Measurements from ENCODE around the gene RBP5. TPM values are rescaled to one million over a fixed set of nuclear protein-coding genes. Genes with fewer than 3 reads are reported as not detected.
A peak's percentile ranks its signal among the peaks of the same experiment; 100 is the strongest.

The RBP5 gene
- total RNA-seq, 2 donors from 2014 or later = not detected

GRCh38 chr12:7152818-7153217, 24.1 kb upstream of the RBP5 start:
- no peak overlapping the region for H3K27ac Mint-ChIP-seq
- ATAC-seq (no peak), DNase-seq (ENCODE audit: low spot score in 2 of 2) (no peak)
- H3K36me3 Mint-ChIP-seq = no peaks in the 10 kb centered on the region
- H3K9me3 Mint-ChIP-seq = no peaks in the 10 kb centered on the region

DNA sequence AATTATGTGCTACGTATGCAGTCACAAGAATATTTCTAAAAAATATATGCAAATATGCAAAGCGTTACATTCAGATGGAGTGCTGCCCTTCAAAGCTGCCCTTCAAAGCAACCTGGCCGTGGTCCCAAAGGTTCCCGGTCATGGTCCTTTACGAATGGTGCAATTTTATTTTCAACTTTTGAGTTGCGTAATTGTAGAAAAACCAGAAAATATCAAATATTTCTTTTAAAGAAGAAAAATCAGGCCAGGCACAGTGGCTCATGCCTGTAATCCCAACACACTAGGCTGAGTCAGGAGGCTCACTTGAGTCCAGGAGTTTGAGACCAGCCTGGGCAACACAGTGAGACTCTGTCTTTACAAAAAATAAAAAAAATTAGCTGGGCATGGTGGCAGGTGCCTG, 22.8 kb upstream of the RBP5 start:
- DNase-seq (ENCODE audit: low spot score in 2 of 2) (no peak), ATAC-seq (no peak)
- Mint-ChIP-seq H3K27ac (no peak overlapping the region), H3K36me3 (peaks cover 0 to 2% of the 10 kb centered on the region in 2 donors), H3K9me3 (no peaks in the 10 kb centered on the region)

DNA sequence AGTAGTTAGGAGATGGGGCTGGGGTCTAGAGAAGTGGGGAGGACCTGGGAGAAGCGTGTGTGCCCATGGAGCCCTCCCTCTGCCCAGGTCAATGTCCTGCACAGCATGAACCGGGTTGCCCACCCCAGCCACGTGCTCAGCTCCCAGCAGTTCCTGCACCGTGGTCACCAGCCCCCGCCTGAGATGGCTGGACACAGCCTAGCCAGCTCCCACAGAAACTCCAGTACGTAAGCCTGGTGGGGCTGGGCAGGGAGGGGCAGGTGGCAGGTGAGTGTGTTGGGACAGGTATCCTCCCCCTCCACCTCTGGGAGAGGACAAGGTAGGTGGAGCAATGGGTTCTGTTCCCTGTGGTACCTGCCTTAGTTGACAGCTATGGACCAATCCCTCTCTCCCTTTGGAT, 22.2 kb upstream of the RBP5 start:
- Mint-ChIP-seq H3K27ac (no peak overlapping the region), H3K9me3 (no peaks in the 10 kb centered on the region), H3K36me3 (peaks cover 0 to 6% of the 10 kb centered on the region in 2 donors)
- ATAC-seq (no peak), DNase-seq (ENCODE audit: low spot score in 2 of 2) (no peak)

GRCh38 chr12:7150356-7150755, 21.7 kb upstream of the RBP5 start:
- DNase-seq (ENCODE audit: low spot score in 2 of 2) (no peak), ATAC-seq (no peak)
- Mint-ChIP-seq H3K27ac (no peak overlapping the region), H3K36me3 (peaks cover 0 to 6% of the 10 kb centered on the region in 2 donors), H3K9me3 (no peaks in the 10 kb centered on the region)

DNA sequence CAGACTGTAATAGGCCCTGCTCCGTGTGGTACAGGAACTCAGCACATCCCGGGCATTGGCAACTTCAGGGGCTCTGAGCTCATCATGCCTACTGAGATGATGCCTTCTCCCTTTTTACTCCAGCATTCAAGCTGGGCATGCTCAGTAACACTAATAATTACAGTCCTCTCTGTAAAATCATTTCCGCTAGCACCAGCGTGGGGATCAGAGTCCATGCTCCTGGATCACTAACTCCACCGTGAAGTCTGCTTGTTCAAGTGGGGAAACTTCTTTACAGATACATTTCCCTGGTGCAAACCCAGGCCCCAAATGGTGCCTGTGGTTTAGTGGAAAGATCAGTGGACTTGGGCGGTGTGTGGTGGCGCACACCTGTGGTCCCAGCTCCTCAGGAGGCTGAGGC, 18.2 kb upstream of the RBP5 start:
- H3K36me3 Mint-ChIP-seq = peaks cover 0 to 6% of the 10 kb centered on the region in 2 donors
- ATAC-seq = no peak
- H3K27ac Mint-ChIP-seq = no peak overlapping the region

DNA sequence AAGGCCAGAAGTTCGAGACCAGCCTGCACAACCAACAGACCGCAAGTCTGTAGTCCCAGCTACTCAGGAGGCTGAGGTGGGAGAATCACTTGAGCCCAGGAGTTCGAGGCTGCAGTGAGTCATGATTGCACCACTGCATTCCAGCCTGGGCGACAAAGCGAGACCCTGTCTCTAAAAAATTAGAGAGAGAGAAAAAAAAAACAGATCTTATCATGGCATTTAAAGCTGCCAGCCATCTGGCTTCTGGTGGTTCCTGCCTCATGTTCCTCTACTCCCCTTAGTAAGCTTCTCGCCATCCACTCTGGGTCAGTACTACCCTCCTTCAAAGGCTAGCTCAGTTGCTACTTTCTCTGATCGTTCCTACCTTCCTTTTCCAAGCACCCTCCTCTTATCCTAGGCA, 17.5 kb upstream of the RBP5 start:
- H3K9me3 Mint-ChIP-seq = no peaks in the 10 kb centered on the region
- ATAC-seq (no peak), DNase-seq (ENCODE audit: low spot score in 2 of 2) (no peak)
- peaks cover 0 to 6% of the 10 kb centered on the region in 2 donors for H3K36me3 Mint-ChIP-seq
- H3K27ac Mint-ChIP-seq = no peak overlapping the region

More for the DNA sequence above, 18.2 kb upstream of the RBP5 start:
- no peaks in the 10 kb centered on the region for H3K9me3 Mint-ChIP-seq
- no peak for DNase-seq (ENCODE audit: low spot score in 2 of 2)

DNA sequence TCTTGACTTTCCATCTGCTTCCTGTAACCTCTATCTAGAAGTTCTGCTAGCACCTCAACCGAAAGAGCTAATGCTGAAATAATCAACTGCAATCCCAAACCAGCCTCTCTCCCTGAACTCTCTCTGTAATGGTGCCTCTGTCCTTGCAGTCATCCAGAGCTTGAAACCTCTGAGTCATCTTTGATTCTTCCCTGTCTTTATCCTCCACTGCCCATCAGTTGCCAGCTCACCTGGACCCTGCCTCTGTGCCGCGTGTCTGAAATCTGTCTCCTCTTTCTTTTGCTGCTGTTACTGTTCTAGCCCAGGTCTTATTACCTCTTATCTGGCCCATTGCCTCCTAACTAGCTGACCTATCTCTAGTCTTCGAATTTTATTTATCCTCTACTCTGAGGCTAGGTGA, 17.0 kb upstream of the RBP5 start:
- Mint-ChIP-seq H3K9me3 (no peaks in the 10 kb centered on the region), H3K27ac (no peak overlapping the region), H3K36me3 (peaks cover 0 to 6% of the 10 kb centered on the region in 2 donors)
- ATAC-seq (no peak), DNase-seq (ENCODE audit: low spot score in 2 of 2) (no peak)

- ATAC-seq = peak in 1 of 2 donors; percentile 37
Measured at GRCh38 chr12:7144414-7145120, 15.9 kb upstream of the RBP5 start.

GRCh38 chr12:7143564-7143963, 14.9 kb upstream of the RBP5 start:
- no peak for ATAC-seq
- Mint-ChIP-seq H3K36me3 (peaks cover 0 to 6% of the 10 kb centered on the region in 2 donors), H3K9me3 (no peaks in the 10 kb centered on the region), H3K27ac (no peak overlapping the region)
- peak in 1 of 2 donors; percentile 40 for DNase-seq (ENCODE audit: low spot score in 2 of 2)

More at GRCh38 chr12:7144414-7145120, 15.9 kb upstream of the RBP5 start:
- peak in 1 of 2 donors; percentile 34 for DNase-seq (ENCODE audit: low spot score in 2 of 2)
- Mint-ChIP-seq H3K36me3 (peaks cover 0 to 6% of the 10 kb centered on the region in 2 donors), H3K27ac (no peak overlapping the region), H3K9me3 (no peaks in the 10 kb centered on the region)

DNA sequence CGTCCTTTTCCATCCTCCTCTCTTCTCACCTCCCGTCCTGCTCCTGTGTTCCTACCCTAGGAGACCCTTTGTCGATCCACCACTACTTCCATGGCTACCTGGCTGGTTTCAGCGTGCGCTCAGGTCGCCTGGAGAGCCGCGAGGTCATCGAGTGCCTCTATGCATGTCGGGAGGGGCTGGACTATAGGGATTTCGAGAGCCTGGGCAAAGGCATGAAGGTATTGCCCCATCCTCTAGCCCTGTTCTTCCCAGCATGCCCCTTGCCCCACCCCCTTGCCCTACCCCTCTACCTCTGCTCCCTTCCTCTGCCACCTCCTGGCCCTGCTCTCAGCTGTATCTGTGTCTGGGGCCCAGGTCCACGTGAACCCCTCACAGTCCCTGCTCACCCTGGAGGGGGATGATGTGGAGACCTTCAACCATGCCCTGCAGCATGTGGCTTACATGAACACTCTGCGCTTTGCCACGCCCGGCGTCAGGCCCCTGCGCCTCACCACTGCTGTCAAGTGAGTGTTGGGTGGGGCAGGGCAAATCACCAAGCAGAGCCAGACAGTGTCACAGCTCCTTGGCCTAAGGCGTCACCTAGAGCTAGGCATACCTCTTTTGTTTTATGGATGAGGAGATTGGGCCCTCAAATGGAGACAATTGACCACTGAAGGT, 14.2 kb upstream of the RBP5 start:
- no peak for ATAC-seq

DNA sequence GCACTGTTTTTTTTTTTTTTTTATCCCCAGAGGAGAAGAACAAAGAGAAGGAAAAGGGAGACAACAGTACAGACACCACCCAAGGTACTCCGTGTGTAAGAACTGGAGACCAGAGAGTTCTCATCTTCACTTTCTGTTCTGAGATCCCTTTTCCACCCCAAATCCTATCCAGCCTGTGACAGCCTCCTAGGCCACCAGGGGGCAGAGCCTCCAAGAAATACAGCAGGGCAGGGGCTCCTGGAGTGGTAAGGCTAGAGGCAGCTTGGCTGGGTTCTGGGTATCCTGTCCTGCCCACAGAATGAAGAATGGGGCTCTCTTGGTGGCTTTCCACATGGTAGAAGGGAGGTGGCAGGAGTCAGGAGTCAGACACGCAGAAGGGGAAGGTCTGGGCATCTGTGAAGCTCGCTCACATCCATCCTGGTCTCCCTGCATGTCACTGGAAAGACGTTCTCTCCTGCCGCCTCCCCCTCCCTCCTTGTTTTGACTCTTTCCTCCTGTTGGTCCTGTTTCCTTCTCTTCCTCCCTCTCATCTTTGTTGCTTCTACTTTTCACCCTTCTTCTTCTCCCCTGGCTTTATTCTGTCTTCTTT, 13.5 kb upstream of the RBP5 start:
- Mint-ChIP-seq H3K36me3 (peaks cover 0 to 6% of the 10 kb centered on the region in 2 donors), H3K27ac (peak overlapping the region in 1 of 2 donors; percentile 11)
- peak; percentile 72 to 81 for ATAC-seq

More for the DNA sequence above, 14.2 kb upstream of the RBP5 start:
- peak in 1 of 2 donors; percentile 54 for DNase-seq (ENCODE audit: low spot score in 2 of 2)
- H3K36me3 Mint-ChIP-seq = peaks cover 0 to 6% of the 10 kb centered on the region in 2 donors
- H3K9me3 Mint-ChIP-seq = no peaks in the 10 kb centered on the region
- no peak overlapping the region for H3K27ac Mint-ChIP-seq

DNA sequence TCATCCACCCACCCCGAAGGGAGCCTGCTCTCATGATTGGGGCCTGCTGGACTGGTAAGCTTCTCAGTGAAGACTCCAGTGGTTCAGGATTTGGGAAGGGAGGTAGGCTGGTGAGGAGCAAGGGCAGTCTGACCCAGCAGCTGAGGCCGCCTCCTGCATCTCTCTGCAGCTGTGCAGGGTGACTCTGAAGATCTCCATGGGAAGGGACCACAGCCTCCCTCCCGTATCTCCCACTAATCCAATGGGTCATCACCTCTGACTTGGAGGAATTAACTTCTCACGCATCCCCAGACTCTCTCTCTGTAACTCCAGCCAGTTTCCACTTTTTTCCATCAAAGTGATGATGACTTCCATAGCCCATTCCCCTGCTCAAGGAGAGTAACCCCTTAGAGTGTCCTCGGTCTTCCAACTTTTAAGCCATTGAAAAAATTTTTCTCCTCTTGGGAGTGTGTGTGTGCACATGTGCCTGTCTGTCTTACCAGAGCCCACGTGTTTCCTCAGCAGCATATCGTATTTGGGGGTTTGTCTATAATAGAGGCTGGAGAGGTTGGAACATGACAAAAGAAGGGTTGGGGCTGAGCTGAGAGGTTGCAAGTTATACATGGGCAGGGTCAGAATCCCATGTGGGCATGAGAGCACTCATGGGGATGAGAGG, 12.8 kb upstream of the RBP5 start:
- H3K27ac Mint-ChIP-seq = peak overlapping the region in 1 of 2 donors; percentile 11

More for the DNA sequence above, 13.5 kb upstream of the RBP5 start:
- H3K9me3 Mint-ChIP-seq = no peaks in the 10 kb centered on the region
- peak; percentile 31 to 59 for DNase-seq (ENCODE audit: low spot score in 2 of 2)

GRCh38 chr12:7139200-7139599, 10.5 kb upstream of the RBP5 start:
- H3K36me3 Mint-ChIP-seq = no peaks in the 10 kb centered on the region
- ATAC-seq = no peak
- DNase-seq (ENCODE audit: low spot score in 2 of 2) = no peak
- peak overlapping the region in 1 of 2 donors; percentile 51 for H3K27ac Mint-ChIP-seq
- no peaks in the 10 kb centered on the region for H3K9me3 Mint-ChIP-seq

More for the DNA sequence above, 12.8 kb upstream of the RBP5 start:
- no peak for ATAC-seq
- peaks cover 0 to 3% of the 10 kb centered on the region in 2 donors for H3K36me3 Mint-ChIP-seq
- no peaks in the 10 kb centered on the region for H3K9me3 Mint-ChIP-seq
- no peak for DNase-seq (ENCODE audit: low spot score in 2 of 2)

GRCh38 chr12:7137908-7138307, 9.2 kb upstream of the RBP5 start:
- no peak for ATAC-seq
- Mint-ChIP-seq H3K9me3 (no peaks in the 10 kb centered on the region), H3K27ac (no peak overlapping the region), H3K36me3 (no peaks in the 10 kb centered on the region)
- no peak for DNase-seq (ENCODE audit: low spot score in 2 of 2)

- no peak for ATAC-seq
- DNase-seq (ENCODE audit: low spot score in 2 of 2) = no peak
- no peak overlapping the region for H3K27ac Mint-ChIP-seq
- no peaks in the 10 kb centered on the region for H3K9me3 Mint-ChIP-seq
- H3K36me3 Mint-ChIP-seq = no peaks in the 10 kb centered on the region
Measured at GRCh38 chr12:7136676-7137075, 8.0 kb upstream of the RBP5 start.

DNA sequence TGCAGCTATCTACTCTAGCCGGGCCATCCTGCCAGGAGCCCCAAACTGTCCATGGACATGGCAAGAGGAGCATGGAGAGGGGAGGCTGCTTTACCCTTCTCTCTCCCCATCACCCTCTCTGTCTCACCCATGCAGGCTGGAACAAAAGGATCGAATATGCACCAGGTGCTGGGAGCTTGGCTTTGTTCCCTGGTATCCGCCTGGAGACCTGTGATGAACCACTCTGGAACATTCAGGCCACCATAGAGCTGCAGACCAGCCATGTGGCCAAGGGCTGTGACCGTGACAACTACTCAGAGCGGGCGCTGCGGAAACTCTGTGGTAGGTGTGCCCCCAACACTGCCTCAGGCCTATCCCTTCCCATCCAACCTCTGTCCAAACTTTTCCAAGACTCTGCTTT, 7.4 kb upstream of the RBP5 start:
- Mint-ChIP-seq H3K27ac (no peak overlapping the region), H3K36me3 (no peaks in the 10 kb centered on the region), H3K9me3 (no peaks in the 10 kb centered on the region)
- no peak for DNase-seq (ENCODE audit: low spot score in 2 of 2)
- ATAC-seq = no peak

Data from activated naive CD4-positive, alpha-beta T cell treated with anti-CD3 and anti-CD28 coated beads, Interleukin-2, amount 50 U/mL, for 72 hours (primary cell).